ENCODE results near the gene FAM20C.

GRCh38 chr7:246451-246850 is 54.1 kb downstream of the FAM20C start:
- TF ChIP-seq CTCF (IDR thresholded peaks at IDR 0.05) (no peak), REST (IDR thresholded peaks at IDR 0.05; ENCODE audit: insufficient read depth in 1 of 2, low read depth in 2 of 2, low read length in 1 of 2) (no peak), POLR2AphosphoS5 (IDR thresholded peaks at IDR 0.05; ENCODE audit: low read depth, low read length) (no peak), TCF7L2 (IDR thresholded peaks at IDR 0.05; ENCODE audit: low read depth, low read length) (no peak)

All from Panc1 (cell line).